ENCODE measurements around the gene HSD17B8. TPM values are rescaled to one million over a fixed set of nuclear protein-coding genes. Genes with fewer than 3 reads are reported as not detected.

Gene HSD17B8
- polyA plus RNA-seq, 1 of the 3 experiments (the other 2 are of a cell fraction) = 37.5 TPM

- Histone ChIP-seq H3K36me3 (replicated peaks in 1 of 2; ENCODE audit: control insufficient read depth in 1 of 2, insufficient read depth in 2 of 2, low read length in 1 of 2) (peaks cover 10 to 19% of the 10 kb centered on the region in 2 experiments), H3K9me3 (no peaks in the 10 kb centered on the region), H3K79me2 (ENCODE audit: insufficient read depth) (peaks cover 5% of the 10 kb centered on the region; the same call in 1 of the 2 replicates), H2AFZ (ENCODE audit: low read depth) (peak overlapping the region; percentile 66; the same call in 1 of the 2 replicates), H3F3A (replicated peaks; ENCODE audit: insufficient read depth) (peaks cover 3% of the 10 kb centered on the region), H4K20me1 (ENCODE audit: insufficient read depth) (no peaks in the 10 kb centered on the region), H3K4me3 (ENCODE audit: low read depth in 2 of 2, low read length in 1 of 2) (peak overlapping the region; percentile 57 to 66), H3K4me1 (ENCODE audit: control insufficient read depth in 1 of 2, insufficient read depth in 2 of 2, low read depth in 1 of 2, low read length in 1 of 2) (peaks cover 4 to 25% of the 10 kb centered on the region in 2 experiments; a peak in 3 of 4 replicates), H3K27me3 (ENCODE audit: insufficient read depth) (no peaks in the 10 kb centered on the region; the same call in 1 of the 2 replicates), H3K9ac (peak overlapping the region; percentile 31; the same call in 1 of the 2 replicates), H3K27ac (ENCODE audit: low read depth in 2 of 2, low read length in 1 of 2) (peak overlapping the region in 1 of 2 experiments; percentile 43; a peak in 1 of 4 replicates), H3K4me2 (peak overlapping the region; percentile 94), H3K9me2 (no peaks in the 10 kb centered on the region)
- ChIA-PET POLR2A (interaction anchor here (0.6 to 1.4 kb wide), 2 partner anchors 15 to 36 kb away, joined by 3 to 4 read pairs; no protein-coding TSS in a partner anchor), CTCF (interaction anchor here (1.1 to 2.7 kb wide), 2 partner anchors 35 to 52 kb away, joined by 5 to 9 read pairs; no protein-coding TSS in a partner anchor)
- 7% methylated on average over 35 of the region's 43 CpGs for WGBS (ENCODE audit: low lambda C conversion rate)
- peak; percentile 79 for DNase-seq
- TF ChIP-seq ELF1 (IDR thresholded peaks at IDR 0.05) (peak; percentile 18; the same call in 1 of the 2 replicates), IRF3 (IDR thresholded peaks at IDR 0.05; ENCODE audit: low read depth, low read length) (no peak), PBX3 (IDR thresholded peaks at IDR 0.05) (peak; percentile 27; the same call in 1 of the 2 replicates), TCF12 (IDR thresholded peaks at IDR 0.05) (no peak), REST (IDR thresholded peaks at IDR 0.05; ENCODE audit: low read depth, low read length) (no peak), NRF1 (IDR thresholded peaks at IDR 0.05; ENCODE audit: low read depth, low read length) (no peak), JUND (IDR thresholded peaks at IDR 0.05) (no peak), POLR2AphosphoS5 (IDR thresholded peaks at IDR 0.05; ENCODE audit: low read depth, low read length) (peak; percentile 40; the same call in 1 of the 2 replicates), EP300 (IDR thresholded peaks at IDR 0.05; ENCODE audit: borderline replicate concordance in 1 of 2, low read depth in 1 of 2, low read length in 1 of 2) (0 out of 4 replicates have a peak, but pooled peaks of 1 of the 2 experiments have one; percentile 14), RAD21 (IDR thresholded peaks at IDR 0.05; ENCODE audit: low read length) (no peak)
Observed at GRCh38 chr6:33213166-33213988, 8.9 kb downstream of the HSD17B8 start.

Measured in SK-N-SH (cell line).